Right forelimb (tissue), 1 donor: Measurements from ENCODE around the gene NINL.
"Not testable (repeated sequence)": the region's sequence is repeated elsewhere in the genome, so short reads cannot be mapped to it uniquely, and the experiment has no call there.

ENCODE experiments used
- DNase-seq: peaks from one replicate; pipeline ENCODE4 v3.0.0-alpha.2; 2018

Gene NINL

DNA sequence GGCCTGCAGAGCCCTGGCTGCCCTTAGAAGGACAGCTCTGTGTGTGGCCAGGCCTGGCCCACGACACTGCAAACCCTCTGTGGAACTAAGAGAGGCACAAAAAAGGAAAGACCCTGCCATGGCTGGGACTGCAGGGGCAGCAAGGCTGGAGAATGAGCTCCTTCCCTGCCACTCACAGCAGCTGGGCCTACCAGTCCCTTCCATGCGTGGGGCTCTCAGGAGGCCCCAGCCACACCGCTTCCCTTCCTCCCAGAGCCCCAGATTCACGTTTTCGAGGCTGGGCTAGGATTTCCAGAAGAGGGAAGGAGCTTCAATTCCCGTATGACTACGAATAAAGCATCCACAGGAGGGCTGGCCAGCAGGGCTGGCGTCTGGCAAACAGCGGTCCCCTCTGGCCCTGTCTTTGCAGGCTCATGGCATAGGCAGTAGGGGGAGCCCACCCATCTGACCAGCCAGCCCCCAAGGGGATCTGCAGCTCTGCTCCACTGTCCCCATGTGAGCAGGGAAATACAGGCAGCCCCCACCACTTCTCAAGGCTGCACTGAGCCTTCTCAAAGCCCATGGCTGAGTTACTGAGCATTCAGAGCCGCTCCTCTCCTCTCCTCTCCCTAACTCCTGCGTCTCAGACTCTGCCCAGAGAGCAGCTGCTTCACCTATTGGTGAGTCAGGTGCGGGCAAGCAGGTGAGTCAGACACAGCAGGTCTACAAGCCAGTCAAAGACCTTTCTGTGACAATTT lies 53.1 kb downstream of the NINL start:
- DNase-seq: no peak

DNA sequence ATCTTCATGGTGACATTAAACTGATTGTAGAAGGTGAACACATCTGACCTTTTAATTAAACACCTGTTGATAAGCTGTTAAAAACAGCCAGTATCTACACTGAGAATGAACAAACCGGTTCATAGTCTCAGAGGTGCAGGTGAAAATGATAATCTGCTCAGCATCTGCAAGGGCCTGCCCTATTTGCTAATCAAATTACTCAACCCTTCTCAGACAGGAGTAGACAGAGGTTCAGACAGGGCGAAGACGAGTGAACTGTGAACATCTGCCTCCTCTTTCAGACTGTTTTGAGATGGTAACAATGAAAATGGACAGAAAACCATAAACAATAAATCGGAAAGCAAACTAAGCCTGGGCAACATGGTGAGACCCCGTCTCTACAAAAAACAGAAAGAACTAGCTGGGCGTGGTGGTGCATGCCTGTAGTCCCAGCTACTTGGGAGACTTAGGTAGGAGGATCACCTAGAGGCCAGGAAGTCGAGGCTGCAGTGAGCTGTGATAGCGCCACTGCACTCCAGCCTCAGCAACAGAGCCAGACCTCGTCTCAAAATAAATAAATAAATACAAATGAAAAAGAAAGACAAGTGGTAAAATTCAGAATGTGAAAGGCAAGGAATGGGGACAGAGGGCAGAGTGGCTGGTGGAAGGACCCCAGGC lies 55.9 kb downstream of the NINL start:
- no peak for DNase-seq

DNA sequence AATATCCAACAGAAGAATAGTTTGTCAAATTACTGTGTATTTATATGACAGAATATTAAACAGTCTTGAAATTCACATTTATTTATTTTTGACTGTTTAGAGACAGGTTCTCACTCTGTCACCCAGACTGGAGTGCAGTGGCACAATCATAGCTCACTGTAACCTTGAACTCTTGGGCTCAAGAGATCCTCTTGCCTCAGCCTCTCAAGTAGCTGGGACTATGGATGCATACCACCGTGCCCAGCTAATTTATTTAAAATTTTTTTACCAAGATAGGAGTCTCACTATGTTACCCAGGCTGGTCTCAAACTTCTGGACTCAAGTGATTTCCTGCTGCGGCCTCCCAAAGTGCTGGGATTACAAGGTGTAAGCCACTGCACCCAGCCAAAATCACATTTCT lies 57.4 kb downstream of the NINL start:
- no peak for DNase-seq

DNA sequence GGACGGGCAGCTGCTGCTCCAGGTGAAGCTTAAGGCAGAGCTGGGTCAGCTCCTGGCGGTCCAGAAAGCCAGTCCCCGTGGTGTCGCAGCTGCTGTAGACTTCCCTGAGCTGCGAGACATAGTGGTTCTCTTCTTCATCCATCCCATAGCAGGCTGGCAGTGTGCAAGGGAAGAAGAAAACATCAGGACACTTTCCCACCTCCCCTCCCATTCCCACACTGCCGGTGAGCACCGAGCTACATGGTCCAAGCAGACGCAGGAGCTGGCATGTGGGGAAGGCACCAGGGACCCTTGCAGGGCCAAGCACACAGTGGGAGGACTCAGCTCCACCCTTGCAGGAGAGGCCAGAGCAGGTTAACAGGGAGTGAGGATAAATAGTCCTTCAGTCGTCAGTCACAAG lies 58.9 kb downstream of the NINL start:
- DNase-seq: no peak

DNA sequence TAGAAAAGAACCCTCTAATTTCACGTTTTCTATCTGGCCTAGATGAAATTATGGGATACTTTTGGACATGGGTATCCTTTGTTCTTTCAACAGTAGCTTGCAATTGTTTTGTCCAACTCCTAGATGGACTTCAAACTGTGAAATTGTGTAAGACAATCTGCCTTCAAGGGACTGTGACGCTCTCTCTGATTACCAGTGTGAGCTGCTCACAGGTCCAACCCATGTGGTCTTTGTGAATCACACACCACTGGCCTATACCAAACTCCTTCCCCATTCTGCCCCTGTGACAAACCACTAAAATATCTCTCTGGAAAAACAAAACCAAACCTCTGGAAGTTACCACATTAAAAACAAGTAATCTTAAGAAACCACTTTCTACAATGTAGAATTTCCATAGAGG lies 59.5 kb downstream of the NINL start:
- no peak for DNase-seq

DNA sequence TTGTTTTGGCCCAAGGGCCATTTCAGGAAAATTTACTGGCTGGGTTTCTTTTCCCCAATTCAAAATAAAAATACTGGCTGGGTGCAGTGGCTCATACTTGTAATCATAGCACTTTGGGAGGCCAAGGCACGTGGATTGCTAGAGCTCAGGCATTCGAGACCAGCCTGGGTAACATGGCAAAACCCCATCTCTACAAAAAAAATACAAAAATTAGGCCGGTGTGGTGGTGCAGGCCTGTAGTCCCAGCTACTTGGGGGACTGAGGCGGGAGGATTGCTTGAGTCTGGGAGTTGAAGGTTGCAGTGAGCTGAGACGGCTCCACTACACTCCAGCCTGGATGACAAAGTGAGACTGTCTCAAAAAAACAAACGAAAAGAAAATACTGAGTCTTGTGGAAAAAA lies 60.0 kb downstream of the NINL start:
- DNase-seq: no peak

DNA sequence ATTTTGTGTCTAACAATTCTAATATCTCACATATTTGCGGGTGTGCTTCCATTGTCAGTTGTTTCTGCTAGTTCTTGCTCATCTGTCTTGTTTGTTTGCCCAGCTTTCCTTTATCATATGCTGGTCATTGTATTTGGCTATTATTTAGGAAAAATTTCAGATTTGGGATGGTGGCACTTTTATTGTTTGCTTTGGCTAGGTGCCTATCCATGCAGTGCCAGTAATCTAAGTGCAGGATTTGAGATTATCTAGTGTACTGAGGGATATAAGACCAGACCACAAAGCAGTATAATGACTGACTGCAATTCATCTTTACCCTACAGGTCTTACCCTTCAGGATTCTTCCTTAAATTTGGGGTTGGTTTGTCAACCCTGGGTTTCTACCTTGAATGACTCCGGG lies 63.9 kb downstream of the NINL start:
- no peak for DNase-seq

DNA sequence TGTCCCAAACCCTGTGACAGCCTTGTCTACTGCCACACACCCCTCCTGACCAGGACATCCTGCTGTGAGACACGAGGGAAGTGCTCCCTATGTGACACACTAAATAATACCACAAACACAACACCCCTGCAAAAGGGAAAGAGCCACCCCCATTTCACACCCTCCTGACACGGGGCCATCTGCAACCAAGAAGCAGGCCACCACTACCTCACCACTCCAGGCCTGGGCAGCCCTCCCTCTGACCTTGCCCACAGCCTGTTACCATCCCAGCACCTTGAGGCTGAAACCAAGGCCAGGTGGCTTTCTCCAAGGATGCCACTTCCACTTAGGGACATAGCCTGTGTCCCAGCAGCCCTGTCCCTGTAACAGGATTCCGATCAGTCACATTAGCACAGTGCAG lies 68.2 kb downstream of the NINL start:
- no peak for DNase-seq

DNA sequence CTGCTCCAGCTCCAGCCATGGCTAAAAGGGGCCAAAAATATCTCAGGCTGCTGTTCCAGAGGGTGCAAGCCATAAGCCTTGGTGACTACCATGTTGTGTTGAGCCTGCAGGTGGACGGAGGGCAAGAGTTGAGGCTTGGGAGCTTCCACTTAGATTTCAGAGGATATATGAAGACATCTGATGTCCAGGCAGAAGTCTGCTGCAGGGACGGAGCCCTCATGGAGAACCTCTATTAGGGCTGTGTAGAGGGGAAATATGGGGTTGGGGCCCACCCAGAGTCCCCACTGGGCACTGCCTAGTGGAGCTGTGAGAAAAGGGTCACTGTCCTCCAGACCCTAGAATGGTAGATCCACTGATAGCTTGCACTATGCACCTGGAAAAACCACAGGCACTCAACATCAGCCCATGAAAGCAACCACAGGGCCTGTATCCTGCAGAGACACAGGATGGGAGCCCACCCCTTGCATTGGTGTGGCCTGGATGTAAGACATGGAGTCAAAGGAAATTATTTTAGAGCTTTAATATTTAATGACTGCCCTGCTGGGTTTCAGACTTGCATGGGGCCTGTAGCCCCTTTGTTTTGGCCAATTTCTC lies 70.5 kb downstream of the NINL start:
- DNase-seq: no peak

DNA sequence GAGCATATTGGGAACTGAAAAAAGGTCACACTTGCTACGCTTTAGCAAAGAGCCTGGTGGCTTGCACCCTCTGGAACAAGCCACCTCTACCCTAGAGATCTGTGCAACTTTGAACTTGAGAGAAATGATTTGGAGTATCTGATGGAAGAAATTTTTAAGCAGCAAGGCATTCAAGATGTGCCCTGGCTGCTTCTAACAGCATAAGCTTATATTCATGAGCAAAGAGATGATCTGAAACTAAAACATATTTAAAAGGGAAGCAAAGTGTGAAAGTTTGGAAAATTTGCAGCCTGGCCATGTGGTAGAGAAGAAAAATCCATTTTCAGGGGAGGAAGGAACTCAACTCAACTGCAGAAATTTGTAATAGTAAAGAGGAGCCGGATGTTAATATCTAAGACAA lies 71.1 kb downstream of the NINL start:
- DNase-seq: no peak

DNA sequence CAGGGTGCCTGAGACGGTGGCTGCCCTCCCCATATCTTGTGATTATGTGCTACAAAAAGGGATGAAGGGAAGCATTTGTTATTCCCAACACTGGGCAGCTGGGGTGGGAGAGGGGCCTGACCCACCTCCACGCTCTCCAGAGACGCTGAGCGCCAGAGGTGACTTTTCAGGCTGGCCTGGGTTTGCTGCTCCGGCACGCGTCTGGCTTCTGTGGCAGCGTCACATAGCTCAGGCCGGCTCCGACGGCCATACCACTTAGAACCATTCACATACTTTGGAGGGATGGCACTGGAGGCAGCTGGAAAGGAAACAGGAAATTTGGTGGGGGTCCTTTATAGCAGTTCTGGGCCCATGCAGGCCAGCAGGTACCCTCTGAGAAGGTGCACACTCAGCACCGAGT lies 72.6 kb downstream of the NINL start:
- DNase-seq: no peak

DNA sequence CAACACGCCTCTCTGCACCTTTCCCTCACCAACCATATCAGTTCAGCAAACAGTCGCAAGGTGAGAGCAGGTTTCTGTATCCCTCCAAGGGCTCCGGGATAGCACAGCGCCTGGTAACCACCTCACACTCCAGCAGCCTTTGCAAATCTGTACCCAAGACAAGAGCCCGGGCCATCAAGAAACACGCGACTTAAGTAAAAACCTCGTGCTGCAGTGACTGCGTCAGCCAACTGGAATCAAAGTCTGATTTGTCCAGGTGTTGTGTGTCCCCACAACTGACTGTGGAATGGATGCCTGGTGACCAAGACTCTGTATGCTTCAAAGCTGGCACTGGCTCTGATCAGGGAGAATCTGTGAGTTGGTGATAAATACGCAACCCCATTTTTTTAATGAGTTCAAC lies 74.1 kb downstream of the NINL start:
- DNase-seq: no peak

DNA sequence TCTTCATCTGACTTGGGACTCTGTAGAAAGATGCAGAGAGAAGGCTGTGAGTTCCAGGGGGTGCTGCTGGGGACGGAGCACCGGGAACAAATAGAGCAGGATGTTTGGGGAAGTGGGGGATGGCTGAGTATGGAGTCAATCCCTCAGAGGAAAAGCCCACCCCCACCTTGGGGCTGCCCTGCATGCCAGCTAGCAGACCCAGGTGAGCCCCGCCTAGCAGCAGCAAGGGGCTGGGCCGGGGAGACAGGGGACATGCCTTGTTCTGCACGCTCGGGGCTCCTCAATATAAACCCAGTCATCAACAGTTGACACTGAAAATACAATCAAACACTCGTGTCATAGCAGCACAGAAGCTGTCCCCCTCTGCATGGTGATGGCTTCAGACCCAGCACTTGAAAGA lies 74.6 kb downstream of the NINL start:
- no peak for DNase-seq

DNA sequence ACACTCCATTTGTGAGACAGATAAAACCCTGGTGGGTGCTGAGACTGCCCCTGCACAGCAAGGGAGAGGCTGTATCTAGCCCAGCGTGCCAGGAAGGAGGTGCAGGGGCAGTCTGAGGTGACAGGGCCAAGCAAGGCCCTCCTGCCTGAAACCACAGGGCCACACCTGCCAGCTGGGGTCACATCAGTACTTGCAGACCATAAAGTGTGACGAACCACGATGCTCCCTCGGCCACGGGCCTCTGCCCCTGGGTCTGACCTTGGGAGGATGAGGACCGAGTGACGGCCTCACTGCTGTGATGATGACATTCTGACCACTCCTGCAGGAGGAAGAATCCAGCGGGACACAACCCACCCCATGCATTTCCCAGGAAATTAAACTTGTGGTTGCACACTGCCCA lies 75.1 kb downstream of the NINL start:
- DNase-seq: no peak

DNA sequence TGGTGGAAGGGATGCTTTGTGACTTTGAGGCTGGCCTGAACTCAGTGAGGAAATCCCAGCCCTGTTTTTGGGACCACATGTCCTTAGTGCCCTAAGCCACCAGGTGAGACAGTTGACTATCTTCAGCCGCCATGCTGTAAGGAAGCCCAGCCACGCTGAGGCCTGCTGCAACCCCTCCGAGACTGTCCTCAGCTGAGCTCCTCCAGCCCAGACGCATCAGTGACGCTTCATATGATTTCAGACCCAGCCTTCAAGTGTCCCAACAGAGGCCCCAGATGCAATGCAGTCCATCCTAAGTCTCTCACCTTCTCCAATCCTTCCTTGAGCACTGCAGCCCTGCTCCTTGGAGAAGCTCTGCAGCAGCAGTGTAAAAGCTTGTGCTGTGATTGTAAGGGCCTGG lies 76.2 kb downstream of the NINL start:
- DNase-seq: no peak

DNA sequence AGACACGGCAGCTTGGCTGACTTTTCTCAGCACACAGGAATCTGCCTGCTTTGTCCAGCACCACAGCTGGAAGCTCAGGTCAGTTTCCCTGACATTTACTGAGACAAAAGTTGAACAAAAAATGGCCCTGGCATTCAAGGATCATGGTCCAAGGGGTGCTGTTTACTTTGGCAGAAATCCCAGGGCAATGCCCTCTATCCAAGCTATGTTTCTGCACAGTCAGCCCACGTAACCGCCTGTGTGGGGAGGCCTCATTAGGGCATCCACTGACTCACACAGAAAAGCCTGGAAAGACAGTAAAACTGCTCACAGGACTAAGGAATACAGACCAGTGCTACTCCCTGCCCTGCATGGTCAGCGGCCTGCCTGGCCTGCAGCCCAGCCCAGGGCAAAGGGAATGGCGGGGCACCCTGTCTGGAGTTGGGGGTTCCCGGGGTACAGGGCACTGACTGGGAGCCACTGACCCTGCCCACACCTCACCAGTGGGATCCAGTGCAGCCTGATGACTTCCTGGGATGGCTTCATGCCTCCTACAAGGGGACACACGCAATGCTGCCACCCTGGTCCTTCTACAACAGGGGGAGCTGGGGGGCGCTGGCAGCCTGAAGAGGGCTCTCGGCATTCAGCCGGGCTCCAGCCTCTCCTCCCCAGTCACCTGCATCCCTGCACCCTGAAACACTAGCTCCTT lies 77.1 kb downstream of the NINL start:
- no peak for DNase-seq

DNA sequence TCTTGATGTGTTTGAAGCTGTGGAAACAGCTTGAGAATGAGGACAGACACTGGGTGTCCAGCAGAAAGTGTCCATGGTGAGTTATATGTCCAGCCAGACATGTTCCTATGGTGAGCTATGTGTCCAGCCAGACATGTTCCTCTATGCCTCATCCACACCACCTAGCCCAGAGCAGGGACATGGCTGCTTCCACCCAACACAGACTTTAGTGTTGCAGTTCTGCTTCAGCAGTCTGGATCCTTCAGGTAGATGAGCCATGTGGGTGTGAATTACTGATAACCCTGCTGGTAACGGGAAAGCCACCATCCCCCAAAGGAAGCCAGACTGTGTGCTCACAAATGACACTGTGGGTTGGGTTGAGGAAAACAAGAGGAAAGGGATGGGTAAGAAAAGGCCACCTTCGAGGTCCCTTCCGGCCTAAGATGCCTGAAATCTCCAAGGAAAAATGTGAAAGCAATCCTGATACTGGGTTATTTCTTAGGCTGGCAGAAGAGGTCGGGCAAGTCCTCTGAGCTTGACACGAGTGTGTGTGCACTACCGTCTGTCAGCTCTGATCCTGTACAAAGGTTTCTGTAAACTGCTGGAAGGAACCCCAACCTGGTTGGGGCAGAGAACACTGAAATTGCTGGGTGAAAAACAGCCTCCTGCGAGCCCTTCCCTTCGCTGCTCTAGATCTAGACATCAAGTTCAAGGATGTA lies 77.8 kb downstream of the NINL start:
- DNase-seq: no peak

DNA sequence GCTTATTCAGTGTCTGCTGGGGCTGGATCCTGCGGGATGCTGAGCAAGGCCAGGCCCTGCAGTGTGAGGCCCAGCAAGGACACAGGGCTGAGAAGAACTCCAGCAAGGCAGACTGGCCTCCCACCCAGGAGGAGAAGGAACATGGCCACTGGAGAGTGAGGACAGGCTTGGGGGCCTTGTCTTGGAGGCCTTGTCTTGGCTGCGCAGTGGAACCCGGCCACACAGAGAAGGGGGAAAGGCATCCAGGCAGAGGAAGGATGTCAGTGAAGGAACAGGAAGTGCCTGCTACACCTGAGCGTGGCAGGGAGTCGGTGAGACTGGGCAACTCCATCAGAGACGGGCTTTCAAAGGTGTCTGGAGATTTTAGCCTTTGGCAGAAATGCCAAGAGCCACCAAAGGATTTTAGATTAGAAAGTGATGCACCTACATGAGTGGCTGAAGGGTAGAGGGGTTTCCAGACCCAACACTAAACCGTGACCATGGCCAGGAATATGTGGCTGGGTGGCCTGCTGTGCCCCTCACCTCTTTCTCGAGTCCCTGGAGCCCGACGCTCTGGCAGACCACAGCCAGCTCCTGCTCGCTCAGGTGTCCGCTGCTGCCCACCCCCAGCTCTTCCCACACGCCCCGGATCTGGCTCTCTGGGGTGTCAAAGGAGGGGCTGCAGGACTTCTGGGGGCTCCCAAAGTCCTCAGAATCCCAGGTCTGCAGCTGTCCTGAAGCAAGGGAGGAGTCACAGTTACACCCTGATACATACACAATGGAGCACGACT lies 80.8 kb downstream of the NINL start:
- no peak for DNase-seq

DNA sequence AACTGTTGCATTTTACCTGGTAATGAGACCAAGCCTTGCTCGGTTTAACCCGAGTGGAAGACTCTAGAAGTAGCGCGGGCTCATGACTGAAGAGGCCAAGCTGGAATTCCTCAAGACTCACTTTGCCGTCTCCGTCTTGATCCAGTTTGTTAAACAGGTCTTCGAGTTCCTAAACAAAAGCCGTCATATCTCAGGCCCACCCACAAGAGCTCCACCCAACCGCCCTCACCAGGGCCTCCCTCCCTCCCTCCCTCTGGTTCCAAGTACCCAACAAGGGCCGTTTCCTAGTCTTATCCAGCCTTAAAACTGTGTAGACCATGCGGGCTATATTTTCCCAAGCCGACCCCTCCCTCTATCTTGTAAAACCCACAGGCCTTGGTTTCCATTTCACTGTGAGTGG lies 81.4 kb downstream of the NINL start:
- DNase-seq: no peak

DNA sequence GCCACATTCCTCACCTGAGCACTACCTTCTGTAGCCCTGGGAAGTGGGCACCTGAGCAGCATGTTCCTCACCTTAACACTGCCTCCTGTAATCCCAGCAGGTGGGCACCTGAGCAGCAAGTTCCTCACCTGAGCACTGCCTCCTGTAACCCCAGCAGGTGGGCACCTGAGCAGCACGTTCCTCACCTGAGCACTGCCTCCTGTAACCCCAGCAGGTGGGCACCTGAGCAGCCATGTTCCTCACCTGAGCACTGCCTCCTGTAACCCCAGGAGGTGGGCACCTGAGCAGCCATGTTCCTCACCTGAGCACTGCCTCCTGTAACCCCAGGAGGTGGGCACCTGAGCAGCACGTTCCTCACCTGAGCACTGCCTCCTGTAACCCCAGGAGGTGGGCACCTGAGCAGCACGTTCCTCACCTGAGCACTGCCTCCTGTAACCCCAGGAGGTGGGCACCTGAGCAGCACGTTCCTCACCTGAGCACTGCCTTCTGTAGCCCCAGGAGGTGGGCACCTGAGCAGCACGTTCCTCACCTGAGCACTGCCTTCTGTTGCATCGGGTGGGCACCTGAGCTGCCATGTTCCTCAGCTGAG lies 82.2 kb downstream of the NINL start:
- DNase-seq: not testable (repeated sequence)

DNA sequence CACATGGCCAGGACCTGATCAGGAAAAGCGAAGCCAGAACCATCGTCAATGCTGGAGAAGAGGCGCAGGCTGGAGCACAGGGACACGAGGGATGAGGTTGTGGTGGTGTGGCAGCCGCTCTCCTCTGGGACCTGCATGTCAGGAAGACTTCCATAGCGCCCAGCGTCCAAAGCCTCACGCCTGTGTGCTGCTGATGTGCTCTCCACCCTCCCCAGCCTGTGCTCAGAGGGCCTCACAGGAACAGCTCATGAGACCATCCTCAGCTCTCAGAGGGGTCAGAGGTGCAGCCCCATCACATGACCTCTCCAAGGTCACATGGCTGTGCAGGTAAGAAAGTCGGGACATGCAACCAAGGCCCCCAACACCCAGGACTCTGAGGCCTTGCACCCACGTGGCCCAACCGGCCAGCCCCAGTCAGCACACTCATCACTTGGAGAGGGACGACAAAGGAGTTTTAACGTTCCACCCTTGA lies 84.4 kb downstream of the NINL start:
- DNase-seq: no peak

DNA sequence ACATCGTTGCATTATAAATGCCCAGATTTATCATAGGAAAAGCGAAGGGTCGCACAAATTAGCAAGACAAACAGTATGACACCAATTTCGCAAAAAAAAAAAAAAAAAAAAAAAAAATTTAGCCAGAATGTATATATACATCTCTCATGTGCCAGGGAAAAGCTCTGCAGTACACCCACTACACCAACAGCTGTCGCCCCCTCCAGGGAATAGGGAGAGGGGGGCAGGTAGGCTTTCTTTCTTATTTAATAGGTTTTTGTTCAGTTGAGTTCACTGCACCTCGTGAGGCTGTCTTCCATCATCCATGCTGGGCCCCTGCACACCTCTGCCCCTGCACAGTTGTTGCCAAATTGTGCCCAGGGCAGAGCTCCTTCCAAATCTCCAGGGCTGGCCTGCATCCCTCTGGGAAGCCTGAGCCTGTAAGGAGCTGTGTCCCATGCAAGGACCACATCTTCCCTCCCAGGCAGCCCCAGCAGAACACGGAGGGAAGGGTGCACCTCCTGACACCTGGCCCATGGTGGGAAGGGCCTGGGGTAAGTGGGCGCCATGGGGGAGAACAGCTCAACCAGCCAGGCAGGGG lies 85.4 kb downstream of the NINL start:
- no peak for DNase-seq
